ENCODE data around the gene NPIPA1.
A peak's percentile ranks its signal among the peaks of the same experiment; 100 is the strongest.
"Not testable (repeated sequence)": the region's sequence is repeated elsewhere in the genome, so short reads cannot be mapped to it uniquely, and the experiment has no call there.

The NPIPA1 gene

GRCh38 chr16:14978908-14979307, 41.7 kb downstream of the NPIPA1 start:
- H3K4me1 ChIP-seq (ENCODE audit: control insufficient read depth in 1 of 2, insufficient read depth in 2 of 2, low read length in 2 of 2); H3K9me3 ChIP-seq (ENCODE audit: insufficient read depth, low read depth, low read length); DNase-seq; H3K14ac ChIP-seq (ENCODE audit: low read length); H3K27ac ChIP-seq (ENCODE audit: low read depth, low read length); H3K27me3 ChIP-seq (ENCODE audit: insufficient read depth, low read length); H2AK5ac ChIP-seq (ENCODE audit: low read length); H3K4me3 ChIP-seq (ENCODE audit: low read depth, low read length); H4K8ac ChIP-seq (ENCODE audit: low read depth, low read length); H3K18ac ChIP-seq (ENCODE audit: low read length); H2BK12ac ChIP-seq (ENCODE audit: low read length); H4K12ac ChIP-seq (ENCODE audit: low read depth, low read length); H2BK5ac ChIP-seq (ENCODE audit: low read depth, low read length, poor library complexity); H3K23ac ChIP-seq (ENCODE audit: low read length); H2AFZ ChIP-seq (ENCODE audit: insufficient read depth, low read length, poor library complexity); H3K36me3 ChIP-seq (ENCODE audit: control insufficient read depth in 1 of 2, insufficient read depth in 2 of 2, low read length in 2 of 2); H3K4me2 ChIP-seq (ENCODE audit: low read length); H2BK120ac ChIP-seq (ENCODE audit: insufficient read depth, low read length, poor library complexity); H3K9ac ChIP-seq (ENCODE audit: low read length); H4K91ac ChIP-seq (ENCODE audit: low read depth, low read length): not testable (repeated sequence)
- peak overlapping the region; percentile 50 for H3K4ac ChIP-seq (ENCODE audit: low read depth, low read length)
- WGBS (ENCODE audit: extremely low coverage, insufficient coverage, insufficient read length): no CpG with 5 or more reads among the region's 4 CpGs
- H3K79me1 ChIP-seq (ENCODE audit: low read length): peaks cover 13% of the 10 kb centered on the region
- peaks cover 23% of the 10 kb centered on the region for H3K79me2 ChIP-seq (ENCODE audit: control insufficient read depth, insufficient read depth, low read length, poor library complexity)

- H3K14ac ChIP-seq (ENCODE audit: low read length); H3K9me3 ChIP-seq (ENCODE audit: insufficient read depth, low read depth, low read length); H3K79me1 ChIP-seq (ENCODE audit: low read length); H2BK5ac ChIP-seq (ENCODE audit: low read depth, low read length, poor library complexity); H3K18ac ChIP-seq (ENCODE audit: low read length); H3K4me2 ChIP-seq (ENCODE audit: low read length); H4K12ac ChIP-seq (ENCODE audit: low read depth, low read length); H4K8ac ChIP-seq (ENCODE audit: low read depth, low read length); DNase-seq; H3K9ac ChIP-seq (ENCODE audit: low read length); H2BK120ac ChIP-seq (ENCODE audit: insufficient read depth, low read length, poor library complexity); H4K91ac ChIP-seq (ENCODE audit: low read depth, low read length); H2AFZ ChIP-seq (ENCODE audit: insufficient read depth, low read length, poor library complexity); H3K27ac ChIP-seq (ENCODE audit: low read depth, low read length); H3K27me3 ChIP-seq (ENCODE audit: insufficient read depth, low read length); H3K23ac ChIP-seq (ENCODE audit: low read length); H3K4me1 ChIP-seq (ENCODE audit: control insufficient read depth in 1 of 2, insufficient read depth in 2 of 2, low read length in 2 of 2); H2AK5ac ChIP-seq (ENCODE audit: low read length); H3K4ac ChIP-seq (ENCODE audit: low read depth, low read length); H3K4me3 ChIP-seq (ENCODE audit: low read depth, low read length); H2BK12ac ChIP-seq (ENCODE audit: low read length): not testable (repeated sequence)
- WGBS (ENCODE audit: extremely low coverage, insufficient coverage, insufficient read length): no CpG with 5 or more reads among the region's 3 CpGs
- Histone ChIP-seq H3K36me3 (ENCODE audit: control insufficient read depth in 1 of 2, insufficient read depth in 2 of 2, low read length in 2 of 2) (peaks cover 8 to 20% of the 10 kb centered on the region in 2 experiments), H3K79me2 (ENCODE audit: control insufficient read depth, insufficient read depth, low read length, poor library complexity) (peaks cover 11% of the 10 kb centered on the region)
Measured at GRCh38 chr16:14981234-14981633, 44.0 kb downstream of the NPIPA1 start.

GRCh38 chr16:14982521-14982920, 45.3 kb downstream of the NPIPA1 start:
- peaks cover 8 to 20% of the 10 kb centered on the region in 2 experiments for H3K36me3 ChIP-seq (ENCODE audit: control insufficient read depth in 1 of 2, insufficient read depth in 2 of 2, low read length in 2 of 2)
- not testable (repeated sequence) for H2AFZ ChIP-seq (ENCODE audit: insufficient read depth, low read length, poor library complexity); H3K79me1 ChIP-seq (ENCODE audit: low read length); H3K23ac ChIP-seq (ENCODE audit: low read length); DNase-seq; H2BK120ac ChIP-seq (ENCODE audit: insufficient read depth, low read length, poor library complexity); H3K4ac ChIP-seq (ENCODE audit: low read depth, low read length); H3K27me3 ChIP-seq (ENCODE audit: insufficient read depth, low read length); H4K8ac ChIP-seq (ENCODE audit: low read depth, low read length); H3K18ac ChIP-seq (ENCODE audit: low read length); H3K9ac ChIP-seq (ENCODE audit: low read length); H3K4me3 ChIP-seq (ENCODE audit: low read depth, low read length); H3K9me3 ChIP-seq (ENCODE audit: insufficient read depth, low read depth, low read length); H2AK5ac ChIP-seq (ENCODE audit: low read length); H3K4me2 ChIP-seq (ENCODE audit: low read length); H3K79me2 ChIP-seq (ENCODE audit: control insufficient read depth, insufficient read depth, low read length, poor library complexity); H4K91ac ChIP-seq (ENCODE audit: low read depth, low read length); H3K27ac ChIP-seq (ENCODE audit: low read depth, low read length); H2BK5ac ChIP-seq (ENCODE audit: low read depth, low read length, poor library complexity); H2BK12ac ChIP-seq (ENCODE audit: low read length); H3K4me1 ChIP-seq (ENCODE audit: control insufficient read depth in 1 of 2, insufficient read depth in 2 of 2, low read length in 2 of 2); H3K14ac ChIP-seq (ENCODE audit: low read length); H4K12ac ChIP-seq (ENCODE audit: low read depth, low read length)
- no CpG with 5 or more reads among the region's 2 CpGs for WGBS (ENCODE audit: extremely low coverage, insufficient coverage, insufficient read length)

- not testable (repeated sequence) for H3K27me3 ChIP-seq (ENCODE audit: insufficient read depth, low read length); H3K79me1 ChIP-seq (ENCODE audit: low read length); H3K18ac ChIP-seq (ENCODE audit: low read length); H3K4me3 ChIP-seq (ENCODE audit: low read depth, low read length); H4K8ac ChIP-seq (ENCODE audit: low read depth, low read length); H3K79me2 ChIP-seq (ENCODE audit: control insufficient read depth, insufficient read depth, low read length, poor library complexity); DNase-seq; H3K23ac ChIP-seq (ENCODE audit: low read length); H4K12ac ChIP-seq (ENCODE audit: low read depth, low read length); H3K14ac ChIP-seq (ENCODE audit: low read length); H4K91ac ChIP-seq (ENCODE audit: low read depth, low read length); H2BK12ac ChIP-seq (ENCODE audit: low read length); H3K4me1 ChIP-seq (ENCODE audit: control insufficient read depth in 1 of 2, insufficient read depth in 2 of 2, low read length in 2 of 2); H2BK120ac ChIP-seq (ENCODE audit: insufficient read depth, low read length, poor library complexity); H2AFZ ChIP-seq (ENCODE audit: insufficient read depth, low read length, poor library complexity); H2AK5ac ChIP-seq (ENCODE audit: low read length); H3K27ac ChIP-seq (ENCODE audit: low read depth, low read length); H3K9me3 ChIP-seq (ENCODE audit: insufficient read depth, low read depth, low read length); H2BK5ac ChIP-seq (ENCODE audit: low read depth, low read length, poor library complexity); H3K9ac ChIP-seq (ENCODE audit: low read length); H3K4me2 ChIP-seq (ENCODE audit: low read length)
- peak overlapping the region; percentile 24 for H3K4ac ChIP-seq (ENCODE audit: low read depth, low read length)
- H3K36me3 ChIP-seq (ENCODE audit: control insufficient read depth in 1 of 2, insufficient read depth in 2 of 2, low read length in 2 of 2): peaks cover 22 to 35% of the 10 kb centered on the region in 2 experiments
- no CpG with 5 or more reads among the region's 8 CpGs for WGBS (ENCODE audit: extremely low coverage, insufficient coverage, insufficient read length)
Measured at GRCh38 chr16:14988092-14988491, 50.8 kb downstream of the NPIPA1 start.
